Sigmoid colon (tissue), 7 donors: ENCODE measurements around the gene PDX1. TPM values are rescaled to one million over a fixed set of nuclear protein-coding genes. Genes with fewer than 3 reads are reported as not detected.

Source experiments
- DNase-seq: peaks from one replicate; pipeline ENCODE4 v3.0.0-alpha.2; 2019
- H3K27ac ChIP-seq, 4 donors: fragments of 200-600 bp; sonication (generic); one replicate each; pipeline ENCODE4 v1.5.1; 2016 to 2019; ENCODE audit warnings: mild to moderate bottlenecking in 1 of 4
- H3K27me3 ChIP-seq, 3 donors: fragments of 200-600 bp; sonication (generic); one replicate each; pipeline ENCODE4 v1.5.1; 2019; ENCODE audit warnings: mild to moderate bottlenecking in 1 of 3
- H3K36me3 ChIP-seq, 4 donors: fragments of 200-600 bp; sonication (generic); one replicate each; pipeline ENCODE4 v1.5.1; 2016 to 2019
- H3K4me1 ChIP-seq, 4 donors: fragments of 200-600 bp; sonication (generic); one replicate each; pipeline ENCODE4 v1.5.1; 2017 to 2019
- H3K4me3 ChIP-seq, 4 donors: fragments of 200-600 bp; sonication (generic); one replicate each; pipeline ENCODE4 v1.5.1; 2017 to 2019; ENCODE audit warnings: mild to moderate bottlenecking in 2 of 4, moderate library complexity in 1 of 4
- H3K9me3 ChIP-seq, 4 donors: fragments of 200-600 bp in 3 of 4; sonication (generic) in 3 of 4; one replicate each; pipeline versions ENCODE4 v1.5.1 to v1.6.1; 2013 to 2019
- EP300 ChIP-seq, 4 donors: sonication (generic); formaldehyde crosslinking; IDR thresholded peaks; one replicate each; pipeline ENCODE4 v1.6.1; 2017; ENCODE audit warnings: antibody characterized with exemption in 4 of 4
- POLR2A ChIP-seq, 2 donors: fragments of 450-650 bp; IDR thresholded peaks; one replicate each; pipeline ENCODE4 v1.6.1; 2016; ENCODE audit warnings: antibody characterized with exemption in 2 of 2, mild to moderate bottlenecking in 2 of 2, moderate library complexity in 2 of 2
- POLR2AphosphoS5 ChIP-seq, 4 donors: sonication (generic); formaldehyde crosslinking; IDR thresholded peaks; one replicate each; pipeline ENCODE4 v1.6.1; 2017; ENCODE audit warnings: antibody characterized with exemption in 4 of 4
- WGBS, 2 donors: extraction: QIAGEN DNeasy Blood & Tissue Kit; methylation state at CpG; one replicate each; pipeline ENCODE4 v1.1.7; 2013; 5-methylcytosine and 5-hydroxymethylcytosine counted together
- intact Hi-C: fragments of 100-400 bp; cut with DNase I; formaldehyde crosslinking; loops from one replicate; pipeline ENCODE4 v1.15.1; 2023
- polyA plus RNA-seq, 3 donors: library from polyadenylated mRNA; stranded (reverse); fragments of 200-250 nt; gene quantifications; one replicate each; pipeline ENCODE4 v1.2.3, GENCODE V29; 2013
- small RNA-seq, 3 donors: library from RNA; depleted of rRNA; stranded (forward); fragments of <200 nt; gene quantifications; one replicate each; pipeline ENCODE3, GENCODE V24; 2016
- total RNA-seq, 4 donors: library from RNA; depleted of rRNA; stranded (reverse); fragments of >200 nt; gene quantifications; one replicate each; pipeline ENCODE4 v1.1.0, GENCODE V29; 2016
- TF ChIP-seq, protein P1 (sequence below), 4 experiments: fragments of 450-650 bp in 3 of 4; fragments of 200-600 bp in 1 of 4; IDR thresholded peaks; one replicate each; pipeline ENCODE4 v1.5.1; 2016 to 2019; ENCODE audit warnings: antibody characterized with exemption in 4 of 4, mild to moderate bottlenecking in 3 of 4, moderate library complexity in 2 of 4
- donor health status: healthy with polysubstance abuse.
- donor health status: Bipolar disorder and iron deficiency.
- donor health status: healthy.

The PDX1 gene
- total and polyA plus RNA-seq, 7 donors, result under 0.01 to 0.39 TPM; not detected in 5

DNA sequence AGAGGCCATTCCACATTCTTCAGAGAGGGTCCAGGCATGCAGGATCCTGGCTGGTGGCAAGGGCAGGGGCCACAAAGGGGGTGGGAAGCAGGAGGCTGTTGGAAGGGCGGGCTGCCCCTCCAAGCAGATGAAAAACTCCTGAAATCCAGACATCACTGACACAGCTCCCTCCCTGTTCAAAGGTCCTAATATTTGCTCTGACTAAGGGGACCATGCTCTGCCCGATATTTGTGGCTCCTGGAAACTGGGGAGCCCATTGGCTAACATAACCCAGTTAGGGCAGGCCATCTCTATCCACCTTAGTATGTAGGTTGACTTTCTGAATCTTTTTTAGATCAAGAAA, 52.6 kb downstream of the PDX1 start:
- Histone ChIP-seq H3K27ac (no peak overlapping the region), H3K4me1 (peaks cover 0 to 28% (median 18%) of the 10 kb centered on the region in 4 donors), H3K4me3 (no peak overlapping the region), H3K36me3 (no peaks in the 10 kb centered on the region), H3K27me3 (peaks cover 46 to 99% (median 91%) of the 10 kb centered on the region in 3 donors), H3K9me3 (no peaks in the 10 kb centered on the region)
- no peak for DNase-seq
- TF ChIP-seq, protein P1, sequence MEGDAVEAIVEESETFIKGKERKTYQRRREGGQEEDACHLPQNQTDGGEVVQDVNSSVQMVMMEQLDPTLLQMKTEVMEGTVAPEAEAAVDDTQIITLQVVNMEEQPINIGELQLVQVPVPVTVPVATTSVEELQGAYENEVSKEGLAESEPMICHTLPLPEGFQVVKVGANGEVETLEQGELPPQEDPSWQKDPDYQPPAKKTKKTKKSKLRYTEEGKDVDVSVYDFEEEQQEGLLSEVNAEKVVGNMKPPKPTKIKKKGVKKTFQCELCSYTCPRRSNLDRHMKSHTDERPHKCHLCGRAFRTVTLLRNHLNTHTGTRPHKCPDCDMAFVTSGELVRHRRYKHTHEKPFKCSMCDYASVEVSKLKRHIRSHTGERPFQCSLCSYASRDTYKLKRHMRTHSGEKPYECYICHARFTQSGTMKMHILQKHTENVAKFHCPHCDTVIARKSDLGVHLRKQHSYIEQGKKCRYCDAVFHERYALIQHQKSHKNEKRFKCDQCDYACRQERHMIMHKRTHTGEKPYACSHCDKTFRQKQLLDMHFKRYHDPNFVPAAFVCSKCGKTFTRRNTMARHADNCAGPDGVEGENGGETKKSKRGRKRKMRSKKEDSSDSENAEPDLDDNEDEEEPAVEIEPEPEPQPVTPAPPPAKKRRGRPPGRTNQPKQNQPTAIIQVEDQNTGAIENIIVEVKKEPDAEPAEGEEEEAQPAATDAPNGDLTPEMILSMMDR (IDR thresholded peaks at IDR 0.05), result no peak
- TF ChIP-seq POLR2AphosphoS5 (IDR thresholded peaks at IDR 0.05), result no peak
- TF ChIP-seq EP300 (IDR thresholded peaks at IDR 0.05), result no peak
- TF ChIP-seq POLR2A (IDR thresholded peaks at IDR 0.05), result no peak
- 39 to 58% methylated on average over 2 of the region's 2 CpGs for WGBS, 2 donors
- intact Hi-C loops, result no loop called here

DNA sequence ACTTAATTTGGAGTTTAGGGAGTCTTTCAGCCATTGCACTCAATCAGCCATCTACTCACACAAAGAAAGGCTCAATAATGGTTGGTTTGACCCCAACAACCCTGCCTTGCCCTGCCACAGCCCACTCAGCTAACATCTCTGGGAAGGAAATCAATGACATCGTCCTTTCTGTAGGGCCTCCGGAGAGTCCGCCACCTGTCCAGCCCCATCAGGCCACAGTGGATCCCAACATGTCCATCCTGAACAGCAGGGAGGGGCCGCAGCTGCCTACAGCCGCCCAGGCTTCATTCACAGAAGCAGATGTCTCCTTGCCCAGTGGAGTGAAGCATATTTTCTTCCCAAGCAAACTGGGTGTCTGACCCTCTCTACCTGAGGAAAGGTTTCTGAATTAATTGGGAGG, 53.5 kb downstream of the PDX1 start:
- peaks cover 47 to 99% (median 91%) of the 10 kb centered on the region in 3 donors for H3K27me3 ChIP-seq
- H3K4me1 ChIP-seq, result peaks cover 0 to 28% (median 18%) of the 10 kb centered on the region in 4 donors
- TF ChIP-seq EP300 (IDR thresholded peaks at IDR 0.05), result no peak
- no peak for TF ChIP-seq POLR2AphosphoS5 (IDR thresholded peaks at IDR 0.05)
- TF ChIP-seq, protein P1 (IDR thresholded peaks at IDR 0.05), result no peak
- TF ChIP-seq POLR2A (IDR thresholded peaks at IDR 0.05), result no peak
- DNase-seq, result no peak
- no peak overlapping the region for H3K27ac ChIP-seq
- no peak overlapping the region for H3K4me3 ChIP-seq
- 27 to 34% methylated on average over 5 of the region's 5 CpGs for WGBS, 2 donors
- no peaks in the 10 kb centered on the region for H3K36me3 ChIP-seq
- intact Hi-C loops, result no loop called here
- H3K9me3 ChIP-seq, result no peaks in the 10 kb centered on the region

DNA sequence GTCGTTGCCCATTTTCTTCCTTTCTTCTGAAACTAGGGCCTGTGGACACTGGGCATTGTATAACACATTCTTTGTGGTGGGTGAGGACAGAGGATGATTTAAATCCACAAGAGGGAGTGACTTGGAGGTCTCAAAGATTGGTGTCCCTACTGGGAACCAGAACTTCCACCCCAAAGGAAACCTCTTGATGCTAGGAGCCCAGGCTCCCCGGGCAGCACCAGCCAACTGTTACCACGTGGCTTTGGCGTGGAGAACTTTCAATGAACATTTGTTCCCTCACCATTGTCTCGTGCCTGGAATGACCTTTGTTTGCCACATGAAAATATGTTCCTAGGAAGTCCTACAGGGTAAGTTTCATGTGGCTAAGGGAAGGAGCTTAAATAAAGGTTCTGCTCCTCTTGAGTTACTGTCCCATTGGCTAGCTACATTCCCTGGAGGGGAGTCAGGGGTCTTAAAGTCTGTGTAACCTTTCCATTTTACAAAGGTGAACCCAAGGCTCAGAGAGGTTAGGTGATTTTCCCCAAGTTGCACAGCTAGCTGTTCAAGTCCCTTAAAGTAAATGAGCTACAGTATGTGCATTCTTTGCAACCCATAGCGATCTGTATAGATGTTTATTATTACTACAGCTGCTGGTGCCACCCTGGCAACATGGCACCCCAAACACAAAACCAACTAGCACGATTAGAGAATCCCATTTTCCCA, 54.3 kb downstream of the PDX1 start:
- no peaks in the 10 kb centered on the region for H3K9me3 ChIP-seq
- H3K4me1 ChIP-seq, result peaks cover 0 to 28% (median 15%) of the 10 kb centered on the region in 4 donors
- WGBS, 2 donors, result 14% methylated on average over 7 of the region's 7 CpGs
- H3K36me3 ChIP-seq, result no peaks in the 10 kb centered on the region
- H3K27ac ChIP-seq, result no peak overlapping the region
- no peak for DNase-seq
- no peak overlapping the region for H3K4me3 ChIP-seq
- intact Hi-C loops, result no loop called here
- TF ChIP-seq POLR2AphosphoS5 (IDR thresholded peaks at IDR 0.05), result no peak
- TF ChIP-seq, protein P1 (IDR thresholded peaks at IDR 0.05), result no peak
- TF ChIP-seq EP300 (IDR thresholded peaks at IDR 0.05), result no peak
- no peak for TF ChIP-seq POLR2A (IDR thresholded peaks at IDR 0.05)
- peaks cover 48 to 99% (median 91%) of the 10 kb centered on the region in 3 donors for H3K27me3 ChIP-seq

Small RNA genes lying within 50 kb of the gene (small RNA-seq; reads per million reads assigned to genes)
- 0 reads per million in 3 donors for gene ATP5F1EP2

Other genes with a start within 250 kb of the PDX1 start
- not detected for gene GSX1, start 127.5 kb upstream of the PDX1 start, total RNA-seq
- gene GSX1, start 127.5 kb upstream of the PDX1 start, polyA plus RNA-seq, result not detected
- gene CDX2, start 49.3 kb downstream of the PDX1 start, total RNA-seq, result not detected
- 100 to 1,000 TPM; 146 to 220 (median 168) TPM for gene CDX2, start 49.3 kb downstream of the PDX1 start, polyA plus RNA-seq
- gene URAD, start 68.7 kb downstream of the PDX1 start, total RNA-seq, result not detected
- gene URAD, start 68.7 kb downstream of the PDX1 start, polyA plus RNA-seq, result 10 to 100 TPM; 15.4 to 30.6 (median 20.8) TPM
- 1 to 10 TPM; 1.8 to 3.5 (median 2.1) TPM for gene FLT3, start 180.6 kb downstream of the PDX1 start, total RNA-seq
- 1 to 10 TPM in 1 of 3 donors, under 1 TPM in 1, not detected in 1; 0.23 to 2.0 TPM for gene FLT3, start 180.6 kb downstream of the PDX1 start, polyA plus RNA-seq
- gene PAN3, start 218.5 kb downstream of the PDX1 start, total RNA-seq, result 10 to 100 TPM; 39.2 to 43.3 (median 41.7) TPM
- gene PAN3, start 218.5 kb downstream of the PDX1 start, polyA plus RNA-seq, result 10 to 100 TPM in 1 of 3 donors, 1 to 10 TPM in 2; 5.1 to 12.0 (median 6.6) TPM